Panc1 (cell line): Measurements from ENCODE around the gene MUCL3. TPM values are rescaled to one million over a fixed set of nuclear protein-coding genes. Genes with fewer than 3 reads are reported as not detected.

Experiments used
- total RNA-seq: library from RNA; stranded (reverse); gene quantifications from one replicate; pipeline ENCODE4 v1.2.1, GENCODE V29; 2021; ENCODE audit not compliant: unreplicated experiment

Gene MUCL3
- total RNA-seq, 1 experiment from 2014 or later = not detected

Other genes with a start within 250 kb of the MUCL3 start
- 21.9 TPM for gene NRM, start 250.0 kb upstream of the MUCL3 start, total RNA-seq
- gene MDC1, start 223.7 kb upstream of the MUCL3 start, total RNA-seq = 68.6 TPM
- gene TUBB, start 220.6 kb upstream of the MUCL3 start, total RNA-seq = 853 TPM
- gene FLOT1, start 198.3 kb upstream of the MUCL3 start, total RNA-seq = 176 TPM
- 106 TPM for gene IER3, start 196.4 kb upstream of the MUCL3 start, total RNA-seq
- gene DDR1, start 56.5 kb upstream of the MUCL3 start, total RNA-seq = 95.2 TPM
- gene GTF2H4, start 32.8 kb upstream of the MUCL3 start, total RNA-seq = 27.5 TPM
- 42.7 TPM for gene VARS2, start 26.7 kb upstream of the MUCL3 start, total RNA-seq
- not detected for gene SFTA2, start 8.8 kb upstream of the MUCL3 start, total RNA-seq
- not detected for gene MUC21, start 42.7 kb downstream of the MUCL3 start, total RNA-seq
- not detected for gene MUC22, start 69.5 kb downstream of the MUCL3 start, total RNA-seq
- not detected for gene C6orf15, start 171.6 kb downstream of the MUCL3 start, total RNA-seq
- gene PSORS1C1, start 173.8 kb downstream of the MUCL3 start, total RNA-seq = 2.9 TPM
- not detected for gene CDSN, start 179.5 kb downstream of the MUCL3 start, total RNA-seq
- gene PSORS1C2, start 198.1 kb downstream of the MUCL3 start, total RNA-seq = not detected
- gene CCHCR1, start 216.8 kb downstream of the MUCL3 start, total RNA-seq = 37.1 TPM
- 21.4 TPM for gene TCF19, start 217.6 kb downstream of the MUCL3 start, total RNA-seq
- gene POU5F1, start 229.7 kb downstream of the MUCL3 start, total RNA-seq = 1.1 TPM